Activated gamma-delta T cell (primary cell): ENCODE results near the gene FYN.
"Not testable (repeated sequence)": the region's sequence is repeated elsewhere in the genome, so short reads cannot be mapped to it uniquely, and the experiment has no call there.

Experiments
- DNase-seq: peaks from one replicate; lab custom pipeline; 2025; lab: John Stamatoyannopoulos, UW

The FYN gene

GRCh38 chr6:111789598-111789997 is 83.7 kb downstream of the FYN start:
- no peak for DNase-seq

GRCh38 chr6:111788379-111789276 is 84.6 kb downstream of the FYN start:
- no peak for DNase-seq

GRCh38 chr6:111786151-111786550 is 87.1 kb downstream of the FYN start:
- not testable (repeated sequence) for DNase-seq

- no peak for DNase-seq
Observed at GRCh38 chr6:111784433-111784832, 88.8 kb downstream of the FYN start.

- no peak for DNase-seq
Observed at GRCh38 chr6:111782887-111783466, 90.3 kb downstream of the FYN start.

GRCh38 chr6:111782192-111782809 is 91.0 kb downstream of the FYN start:
- no peak for DNase-seq

GRCh38 chr6:111781041-111781708 is 92.1 kb downstream of the FYN start:
- no peak for DNase-seq

- DNase-seq, result no peak
Observed at GRCh38 chr6:111780393-111780792, 92.9 kb downstream of the FYN start.

GRCh38 chr6:111779660-111780059 is 93.6 kb downstream of the FYN start:
- no peak for DNase-seq

GRCh38 chr6:111779031-111779430 is 94.2 kb downstream of the FYN start:
- no peak for DNase-seq

GRCh38 chr6:111777357-111777756 is 95.9 kb downstream of the FYN start:
- no peak for DNase-seq

- no peak for DNase-seq
Observed at GRCh38 chr6:111776236-111777221, 96.7 kb downstream of the FYN start.

GRCh38 chr6:111775145-111775922 is 97.9 kb downstream of the FYN start:
- DNase-seq, result no peak

- DNase-seq, result no peak
Observed at GRCh38 chr6:111774346-111774703, 98.9 kb downstream of the FYN start.

- DNase-seq, result no peak
Observed at GRCh38 chr6:111773501-111774345, 99.5 kb downstream of the FYN start.

GRCh38 chr6:111772381-111772780 is 100.9 kb downstream of the FYN start:
- DNase-seq, result no peak

- DNase-seq, result no peak
Observed at GRCh38 chr6:111771629-111772028, 101.6 kb downstream of the FYN start.

- no peak for DNase-seq
Observed at GRCh38 chr6:111771094-111771432, 102.2 kb downstream of the FYN start.

- DNase-seq, result no peak
Observed at GRCh38 chr6:111770263-111771093, 102.8 kb downstream of the FYN start.
